NCI-H1105 treated with DMSO at 0.1 percent for 48 hours (cell line): ENCODE measurements around the gene EZR.

Source experiments
- DNase-seq: peaks from one replicate; lab custom pipeline; 2025; lab: John Stamatoyannopoulos, UW

The EZR gene

GRCh38 chr6:158725704-158726103, 93.5 kb downstream of the EZR start:
- DNase-seq = no peak

DNA sequence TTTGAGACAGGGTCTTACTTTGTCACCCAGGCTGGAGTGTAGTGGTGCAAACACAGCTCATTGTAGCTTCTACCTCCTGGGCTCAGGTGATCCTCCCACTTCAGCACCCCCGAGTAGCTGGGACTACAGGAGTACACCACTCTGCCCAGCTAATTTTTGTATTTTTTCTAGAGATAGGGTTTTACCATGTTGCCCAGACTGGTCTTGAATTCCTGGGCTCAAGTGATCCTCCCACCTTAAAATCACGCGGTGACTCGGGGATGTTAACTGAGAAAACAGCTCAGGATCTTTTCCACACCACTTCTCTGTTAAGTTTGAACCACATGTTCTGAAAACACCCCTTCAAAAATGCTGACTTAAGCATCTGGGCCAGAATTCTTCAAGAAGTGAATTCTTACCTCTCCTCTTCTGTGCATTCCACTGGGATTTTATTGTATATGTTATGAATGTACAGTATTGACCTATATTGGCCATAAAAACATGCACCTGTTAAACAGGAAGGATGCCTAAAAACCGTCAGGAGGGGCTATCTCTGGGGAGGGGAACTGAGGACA, 96.9 kb downstream of the EZR start:
- no peak for DNase-seq

GRCh38 chr6:158718461-158719046, 100.6 kb downstream of the EZR start:
- no peak for DNase-seq

- DNase-seq = no peak
Observed at GRCh38 chr6:158717341-158718330, 101.5 kb downstream of the EZR start.
